Measurements from ENCODE around the gene FHAD1. TPM values are rescaled to one million over a fixed set of nuclear protein-coding genes. Genes with fewer than 3 reads are reported as not detected.

Gene FHAD1
- total and polyA plus RNA-seq, 2 of the 13 experiments (the other 11 are each of a cell fraction or from before 2014, with no cell fraction given) = not detected

GRCh38 chr1:15391366-15391765 lies 144.3 kb downstream of the FHAD1 start:
- Histone ChIP-seq H3K27me3 (ENCODE audit: control insufficient read depth in 1 of 2, insufficient read depth in 2 of 2, low read length in 2 of 2) (peaks cover 3 to 18% of the 10 kb centered on the region in 2 experiments; a peak in 3 of 5 replicates), H3K4me3 (replicated peaks in 1 of 3; ENCODE audit: insufficient read depth in 1 of 3, low read depth in 2 of 3, low read length in 3 of 3) (no peak overlapping the region), H3K4me2 (ENCODE audit: low read depth, low read length) (no peak overlapping the region), H3K36me3 (replicated peaks in 1 of 2; ENCODE audit: control insufficient read depth in 1 of 2, insufficient read depth in 2 of 2, low read length in 2 of 2) (no peaks in the 10 kb centered on the region), H3K79me2 (ENCODE audit: insufficient read depth, low read length) (no peaks in the 10 kb centered on the region), H3K27ac (ENCODE audit: extremely low read length, insufficient read depth, low read length) (no peak overlapping the region), H3K4me1 (ENCODE audit: insufficient read depth, low read length) (peaks cover 19% of the 10 kb centered on the region), H3K9me3 (ENCODE audit: low read length) (no peaks in the 10 kb centered on the region), H3K9ac (ENCODE audit: insufficient read depth, low read depth, low read length) (no peak overlapping the region), H4K20me1 (ENCODE audit: insufficient read depth, low read length) (no peaks in the 10 kb centered on the region), H2AFZ (ENCODE audit: low read length) (no peak overlapping the region)
- CTCF ChIA-PET (ENCODE audit: low intra/inter-chr PET ratio, low total read pairs) = no interaction called here
- WGBS (ENCODE audit: low lambda C conversion rate) = 25% methylated on average over 4 of the region's 4 CpGs
- BruUV-seq (replicated peaks) = no TSS peak
- POLR2A ChIA-PET = no interaction called here
- intact Hi-C loops (cut with micrococcal nuclease; ENCODE audit: unreplicated experiment) (no loop called here), in situ Hi-C loops (cut with HindIII; ENCODE audit: extremely low pct_ligation_motif_present, low pct_unique_long_range_greater_than_20kb) (no loop called here)
- no peak for TF ChIP-seq ZSCAN30 (CRISPR knock-in tag; IDR thresholded peaks at IDR 0.05)
- TF ChIP-seq ZNF670 (CRISPR knock-in tag; IDR thresholded peaks at IDR 0.05; ENCODE audit: borderline replicate concordance) = no peak
- TF ChIP-seq, protein P1, sequence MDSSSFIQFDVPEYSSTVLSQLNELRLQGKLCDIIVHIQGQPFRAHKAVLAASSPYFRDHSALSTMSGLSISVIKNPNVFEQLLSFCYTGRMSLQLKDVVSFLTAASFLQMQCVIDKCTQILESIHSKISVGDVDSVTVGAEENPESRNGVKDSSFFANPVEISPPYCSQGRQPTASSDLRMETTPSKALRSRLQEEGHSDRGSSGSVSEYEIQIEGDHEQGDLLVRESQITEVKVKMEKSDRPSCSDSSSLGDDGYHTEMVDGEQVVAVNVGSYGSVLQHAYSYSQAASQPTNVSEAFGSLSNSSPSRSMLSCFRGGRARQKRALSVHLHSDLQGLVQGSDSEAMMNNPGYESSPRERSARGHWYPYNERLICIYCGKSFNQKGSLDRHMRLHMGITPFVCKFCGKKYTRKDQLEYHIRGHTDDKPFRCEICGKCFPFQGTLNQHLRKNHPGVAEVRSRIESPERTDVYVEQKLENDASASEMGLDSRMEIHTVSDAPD (CRISPR knock-in tag; IDR thresholded peaks at IDR 0.05) = no peak
- no peak for TF ChIP-seq SP4 (CRISPR knock-in tag; IDR thresholded peaks at IDR 0.05)
- no peak for TF ChIP-seq MLX (CRISPR knock-in tag; IDR thresholded peaks at IDR 0.05)
- TF ChIP-seq BORCS8-MEF2B (CRISPR knock-in tag; IDR thresholded peaks at IDR 0.05) = no peak
- no peak for TF ChIP-seq MAX (IDR thresholded peaks at IDR 0.05)
- TF ChIP-seq ELF1 (CRISPR knock-in tag; IDR thresholded peaks at IDR 0.05) = no peak
- TF ChIP-seq ELF4 (CRISPR knock-in tag; IDR thresholded peaks at IDR 0.05; ENCODE audit: borderline replicate concordance) = no peak
- TF ChIP-seq ZNF333 (CRISPR knock-in tag; IDR thresholded peaks at IDR 0.05; ENCODE audit: borderline replicate concordance) = no peak
- TF ChIP-seq, protein P2, sequence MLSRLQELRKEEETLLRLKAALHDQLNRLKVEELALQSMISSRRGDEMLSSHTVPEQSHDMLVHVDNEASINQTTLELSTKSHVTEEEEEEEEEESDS (CRISPR knock-in tag; IDR thresholded peaks at IDR 0.05; ENCODE audit: borderline replicate concordance) = no peak
- TF ChIP-seq ZSCAN22 (CRISPR knock-in tag; IDR thresholded peaks at IDR 0.05) = no peak
- TF ChIP-seq, protein P3, sequence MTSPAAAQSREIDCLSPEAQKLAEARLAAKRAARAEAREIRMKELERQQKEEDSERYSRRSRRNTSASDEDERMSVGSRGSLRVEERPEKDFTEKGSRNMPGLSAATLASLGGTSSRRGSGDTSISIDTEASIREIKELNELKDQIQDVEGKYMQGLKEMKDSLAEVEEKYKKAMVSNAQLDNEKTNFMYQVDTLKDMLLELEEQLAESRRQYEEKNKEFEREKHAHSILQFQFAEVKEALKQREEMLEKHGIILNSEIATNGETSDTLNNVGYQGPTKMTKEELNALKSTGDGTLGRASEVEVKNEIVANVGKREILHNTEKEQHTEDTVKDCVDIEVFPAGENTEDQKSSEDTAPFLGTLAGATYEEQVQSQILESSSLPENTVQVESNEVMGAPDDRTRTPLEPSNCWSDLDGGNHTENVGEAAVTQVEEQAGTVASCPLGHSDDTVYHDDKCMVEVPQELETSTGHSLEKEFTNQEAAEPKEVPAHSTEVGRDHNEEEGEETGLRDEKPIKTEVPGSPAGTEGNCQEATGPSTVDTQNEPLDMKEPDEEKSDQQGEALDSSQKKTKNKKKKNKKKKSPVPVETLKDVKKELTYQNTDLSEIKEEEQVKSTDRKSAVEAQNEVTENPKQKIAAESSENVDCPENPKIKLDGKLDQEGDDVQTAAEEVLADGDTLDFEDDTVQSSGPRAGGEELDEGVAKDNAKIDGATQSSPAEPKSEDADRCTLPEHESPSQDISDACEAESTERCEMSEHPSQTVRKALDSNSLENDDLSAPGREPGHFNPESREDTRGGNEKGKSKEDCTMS (CRISPR knock-in tag; conservative IDR thresholded peaks at IDR 0.05) = no peak
- no peak for TF ChIP-seq SIX4 (CRISPR knock-in tag; IDR thresholded peaks at IDR 0.05)
- DNase-seq (ENCODE audit: low spot score) (no peak), ATAC-seq (no peak), FAIRE-seq (no peak)

Data from HepG2 (cell line).